ENCODE data around the gene ABCA8. TPM values are rescaled to one million over a fixed set of nuclear protein-coding genes. Genes with fewer than 3 reads are reported as not detected.

ABCA8 gene
- total and polyA plus RNA-seq, 8 donors, result 0.88 to 9.8 (median 2.9) TPM

DNA sequence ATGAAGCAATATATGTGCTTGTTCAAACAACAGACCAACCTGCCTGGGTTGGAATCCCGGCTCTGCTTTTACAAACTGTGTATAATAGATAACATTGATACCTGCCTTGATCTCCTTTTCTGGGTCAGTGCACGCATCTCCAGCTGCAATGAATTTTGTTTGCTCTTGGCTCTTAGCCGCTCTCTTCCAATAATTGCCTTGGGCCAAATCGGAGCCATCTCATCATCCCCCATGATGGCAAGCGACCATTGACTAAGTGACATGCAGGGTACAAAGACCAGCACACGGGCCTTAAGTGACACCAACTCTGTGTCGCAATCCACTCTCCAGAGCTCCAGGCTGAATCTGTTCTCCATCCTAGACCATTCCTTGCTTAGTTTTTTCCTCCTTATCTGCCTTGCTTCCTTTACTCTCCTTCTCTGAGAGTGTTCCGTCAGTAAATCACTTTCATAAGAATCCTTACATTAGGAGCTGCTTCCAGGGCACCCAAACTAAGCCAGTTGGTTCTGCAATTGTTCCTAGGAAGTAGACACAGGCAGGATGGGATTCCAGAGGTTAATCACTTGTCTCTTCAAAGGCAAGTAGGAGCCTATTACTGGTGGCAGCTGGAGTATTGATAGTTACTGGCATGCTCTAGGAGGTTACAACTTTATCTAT lies 134.2 kb downstream of the ABCA8 start:
- H3K27me3 ChIP-seq, result no peaks in the 10 kb centered on the region
- H3K4me3 ChIP-seq, result no peak overlapping the region
- H3K36me3 ChIP-seq, result no peaks in the 10 kb centered on the region
- no peak overlapping the region for H3K27ac ChIP-seq
- TF ChIP-seq, protein P1, sequence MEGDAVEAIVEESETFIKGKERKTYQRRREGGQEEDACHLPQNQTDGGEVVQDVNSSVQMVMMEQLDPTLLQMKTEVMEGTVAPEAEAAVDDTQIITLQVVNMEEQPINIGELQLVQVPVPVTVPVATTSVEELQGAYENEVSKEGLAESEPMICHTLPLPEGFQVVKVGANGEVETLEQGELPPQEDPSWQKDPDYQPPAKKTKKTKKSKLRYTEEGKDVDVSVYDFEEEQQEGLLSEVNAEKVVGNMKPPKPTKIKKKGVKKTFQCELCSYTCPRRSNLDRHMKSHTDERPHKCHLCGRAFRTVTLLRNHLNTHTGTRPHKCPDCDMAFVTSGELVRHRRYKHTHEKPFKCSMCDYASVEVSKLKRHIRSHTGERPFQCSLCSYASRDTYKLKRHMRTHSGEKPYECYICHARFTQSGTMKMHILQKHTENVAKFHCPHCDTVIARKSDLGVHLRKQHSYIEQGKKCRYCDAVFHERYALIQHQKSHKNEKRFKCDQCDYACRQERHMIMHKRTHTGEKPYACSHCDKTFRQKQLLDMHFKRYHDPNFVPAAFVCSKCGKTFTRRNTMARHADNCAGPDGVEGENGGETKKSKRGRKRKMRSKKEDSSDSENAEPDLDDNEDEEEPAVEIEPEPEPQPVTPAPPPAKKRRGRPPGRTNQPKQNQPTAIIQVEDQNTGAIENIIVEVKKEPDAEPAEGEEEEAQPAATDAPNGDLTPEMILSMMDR (IDR thresholded peaks at IDR 0.05), result no peak
- FAIRE-seq (no peak), ATAC-seq (no peak), DNase-seq (no peak)
- H3K4me1 ChIP-seq, result no peaks in the 10 kb centered on the region
- intact Hi-C loops (cut with DNase I), result no loop called here
- H3K9me3 ChIP-seq, result no peaks in the 10 kb centered on the region
- 69% methylated on average over 8 of the region's 8 CpGs for WGBS, 2 donors

GRCh38 chr17:68820476-68820824 lies 134.7 kb downstream of the ABCA8 start:
- TF ChIP-seq, protein P1 (IDR thresholded peaks at IDR 0.05), result no peak
- Histone ChIP-seq H3K27ac (no peak overlapping the region), H3K4me3 (no peak overlapping the region), H3K27me3 (no peaks in the 10 kb centered on the region), H3K4me1 (no peaks in the 10 kb centered on the region), H3K36me3 (no peaks in the 10 kb centered on the region), H3K9me3 (no peaks in the 10 kb centered on the region)
- FAIRE-seq (no peak), DNase-seq (no peak), ATAC-seq (no peak)
- intact Hi-C loops (cut with DNase I), result no loop called here
- WGBS, 2 donors, result 35 to 47% methylated on average over 5 of the region's 5 CpGs

DNA sequence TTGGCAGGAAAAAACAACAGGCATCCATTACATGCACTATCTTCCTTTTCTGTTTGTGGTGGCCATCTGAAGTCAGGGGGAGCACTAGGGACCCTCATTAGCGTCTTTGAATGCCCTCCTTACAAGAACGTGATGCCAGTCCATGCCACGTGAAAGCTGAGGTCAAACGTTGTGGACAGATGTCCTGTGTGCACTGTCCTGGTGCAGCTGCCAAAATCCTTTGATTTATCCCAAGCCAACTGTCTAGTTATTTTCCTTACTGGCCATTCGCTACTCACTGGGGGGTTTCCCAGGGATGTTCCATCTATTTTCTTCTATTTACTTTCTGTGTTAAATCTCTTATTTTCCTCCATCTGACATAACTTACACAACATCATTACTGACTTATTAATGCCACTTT lies 135.7 kb downstream of the ABCA8 start:
- Histone ChIP-seq H3K36me3 (no peaks in the 10 kb centered on the region), H3K27me3 (no peaks in the 10 kb centered on the region), H3K27ac (no peak overlapping the region), H3K4me1 (no peaks in the 10 kb centered on the region), H3K4me3 (no peak overlapping the region), H3K9me3 (no peaks in the 10 kb centered on the region)
- no peak for ATAC-seq
- no peak for FAIRE-seq
- TF ChIP-seq, protein P1 (IDR thresholded peaks at IDR 0.05), result no peak
- no peak for DNase-seq
- intact Hi-C loops (cut with DNase I), result no loop called here
- 79 to 83% methylated on average over 5 of the region's 5 CpGs for WGBS, 2 donors

Other genes with a start within 250 kb of the ABCA8 start
- 1 to 10 TPM in 5 of 6 donors, under 1 TPM in 1; 0.76 to 4.5 (median 2.4) TPM for gene ABCA9, start 105.5 kb upstream of the ABCA8 start, total RNA-seq
- 1 to 10 TPM; 1.7 to 2.8 TPM for gene ABCA9, start 105.5 kb upstream of the ABCA8 start, polyA plus RNA-seq
- 10 to 100 TPM in 1 of 6 donors, 1 to 10 TPM in 4, under 1 TPM in 1; 0.85 to 11.0 (median 4.4) TPM for gene ABCA6, start 186.5 kb upstream of the ABCA8 start, total RNA-seq
- 1 to 10 TPM; 3.5 TPM for gene ABCA6, start 186.5 kb upstream of the ABCA8 start, polyA plus RNA-seq

Data from pancreas (tissue), 10 donors.